ENCODE measurements around the gene CEP85.
"Not testable (repeated sequence)": the region's sequence is repeated elsewhere in the genome, so short reads cannot be mapped to it uniquely, and the experiment has no call there.

Gene CEP85

GRCh38 chr1:26291433-26291832 is 57.4 kb downstream of the CEP85 start:
- no peak for DNase-seq

GRCh38 chr1:26291939-26292338 is 57.9 kb downstream of the CEP85 start:
- DNase-seq, result no peak

GRCh38 chr1:26292735-26293134 is 58.7 kb downstream of the CEP85 start:
- not testable (repeated sequence) for DNase-seq

- DNase-seq, result no peak
Measured at GRCh38 chr1:26293911-26294463, 60.0 kb downstream of the CEP85 start.

- no peak for DNase-seq
Measured at GRCh38 chr1:26295194-26296138, 61.5 kb downstream of the CEP85 start.

- DNase-seq, result no peak
Measured at GRCh38 chr1:26296340-26297056, 62.5 kb downstream of the CEP85 start.

- DNase-seq, result no peak
Measured at GRCh38 chr1:26297057-26297790, 63.2 kb downstream of the CEP85 start.

- no peak for DNase-seq
Measured at GRCh38 chr1:26297791-26298124, 63.8 kb downstream of the CEP85 start.

- no peak for DNase-seq
Measured at GRCh38 chr1:26300578-26301275, 66.7 kb downstream of the CEP85 start.

GRCh38 chr1:26302733-26303405 is 68.9 kb downstream of the CEP85 start:
- no peak for DNase-seq

GRCh38 chr1:26305667-26306289 is 71.8 kb downstream of the CEP85 start:
- DNase-seq, result no peak

GRCh38 chr1:26306290-26307229 is 72.6 kb downstream of the CEP85 start, which contains the start of gene UBXN11:
Gene UBXN11 (minus strand): TSS chr1:26306636. CDS start chr1:26302883, 3,753 bp downstream.
- peak; percentile 83 to 85 for DNase-seq

- DNase-seq, result no peak
Measured at GRCh38 chr1:26307363-26307781, 73.4 kb downstream of the CEP85 start.

- not testable (repeated sequence) for DNase-seq
Measured at GRCh38 chr1:26307966-26308899, 74.2 kb downstream of the CEP85 start.

GRCh38 chr1:26314501-26314900 is 80.5 kb downstream of the CEP85 start:
- no peak for DNase-seq

GRCh38 chr1:26315874-26316850 is 82.2 kb downstream of the CEP85 start:
- no peak for DNase-seq

GRCh38 chr1:26317146-26317545 is 83.1 kb downstream of the CEP85 start:
- DNase-seq, result peak in 1 of 2 experiments; percentile 8
